Transverse colon (tissue), 4 donors: Measurements from ENCODE around the gene PGAP6. TPM values are rescaled to one million over a fixed set of nuclear protein-coding genes. Genes with fewer than 3 reads are reported as not detected.

Experiments
- DNase-seq: peaks from one replicate; pipeline ENCODE4 v3.0.0-alpha.2; 2019
- H3K27ac ChIP-seq, 4 donors: fragments of 200-600 bp; sonication (generic); 2 replicates each; pipeline ENCODE4 v1.5.1; 2016 to 2018; ENCODE audit warnings: inconsistent platforms in 4 of 4
- H3K27me3 ChIP-seq: fragments of 200-600 bp; sonication (generic); 2 replicates; pipeline ENCODE4 v1.5.1; 2017; ENCODE audit warnings: inconsistent platforms
- H3K36me3 ChIP-seq, 4 donors: fragments of 200-600 bp; sonication (generic); 2 replicates each; pipeline ENCODE4 v1.5.1; 2017 to 2019; ENCODE audit warnings: inconsistent platforms in 4 of 4
- H3K4me1 ChIP-seq, 4 donors: fragments of 200-600 bp; sonication (generic); 2 replicates each; pipeline ENCODE4 v1.5.1; 2017 to 2020; ENCODE audit warnings: inconsistent platforms in 4 of 4
- H3K4me3 ChIP-seq, 4 donors: fragments of 200-600 bp; sonication (generic); 1 replicate in 1 of 4; 2 replicates in 3 of 4; pipeline versions ENCODE4 v1.5.1 to v1.6.1; 2017 to 2019; ENCODE audit warnings: inconsistent platforms in 4 of 4
- H3K9me3 ChIP-seq, 2 donors: fragments of 200-600 bp; sonication (generic); 2 replicates each; pipeline ENCODE4 v1.5.1; 2017 to 2019; ENCODE audit warnings: inconsistent platforms in 2 of 2
- CTCF ChIP-seq, 5 experiments: fragments of 200-600 bp in 3 of 5; fragments of 450-650 bp in 2 of 5; sonication (generic) in 3 of 5; IDR thresholded peaks; 1 replicate in 2 of 5; 2 replicates in 3 of 5; pipeline ENCODE4 v1.5.1; 2016 to 2017; ENCODE audit warnings: antibody characterized with exemption in 5 of 5, inconsistent platforms in 3 of 5, mild to moderate bottlenecking in 2 of 5, moderate library complexity in 1 of 5
- EP300 ChIP-seq: sonication (generic); formaldehyde crosslinking; IDR thresholded peaks from one replicate; pipeline ENCODE4 v1.6.1; 2017; ENCODE audit warnings: antibody characterized with exemption, low read depth
- POLR2A ChIP-seq: fragments of 450-650 bp; IDR thresholded peaks from one replicate; pipeline ENCODE4 v1.6.1; 2016; ENCODE audit warnings: antibody characterized with exemption, mild to moderate bottlenecking, moderate library complexity
- POLR2AphosphoS5 ChIP-seq, 3 donors: sonication (generic); formaldehyde crosslinking; IDR thresholded peaks; one replicate each; pipeline ENCODE4 v1.6.1; 2016; ENCODE audit warnings: antibody characterized with exemption in 3 of 3
- WGBS, 2 donors: methylation state at CpG; one replicate each; pipeline ENCODE4 v1.1.5; 2018; ENCODE audit warnings: low coverage in 1 of 2; 5-methylcytosine and 5-hydroxymethylcytosine counted together
- in situ Hi-C, 4 donors: fragments of 200-750 bp; cut with MboI; loops; one replicate each; pipeline versions ENCODE4 v1.15.0 to v1.15.1; 2017; ENCODE audit warnings: low sequenced_read_pairs in 3 of 4, low pct_ligation_motif_present in 1 of 4, low pct_unique_long_range_greater_than_20kb in 1 of 4
- intact Hi-C: fragments of 100-400 bp; cut with DNase I; formaldehyde crosslinking; loops from one replicate; pipeline ENCODE4 v1.15.1; 2023; ENCODE audit warnings: low total_unique reads
- total RNA-seq, 4 donors: library from RNA; depleted of rRNA; stranded (reverse); fragments of >200 nt; gene quantifications; one replicate each; pipeline ENCODE4 v1.1.0, GENCODE V29; 2016

PGAP6 gene
- total RNA-seq, 4 donors from 2014 or later = 105 to 300 (median 179) TPM

DNA sequence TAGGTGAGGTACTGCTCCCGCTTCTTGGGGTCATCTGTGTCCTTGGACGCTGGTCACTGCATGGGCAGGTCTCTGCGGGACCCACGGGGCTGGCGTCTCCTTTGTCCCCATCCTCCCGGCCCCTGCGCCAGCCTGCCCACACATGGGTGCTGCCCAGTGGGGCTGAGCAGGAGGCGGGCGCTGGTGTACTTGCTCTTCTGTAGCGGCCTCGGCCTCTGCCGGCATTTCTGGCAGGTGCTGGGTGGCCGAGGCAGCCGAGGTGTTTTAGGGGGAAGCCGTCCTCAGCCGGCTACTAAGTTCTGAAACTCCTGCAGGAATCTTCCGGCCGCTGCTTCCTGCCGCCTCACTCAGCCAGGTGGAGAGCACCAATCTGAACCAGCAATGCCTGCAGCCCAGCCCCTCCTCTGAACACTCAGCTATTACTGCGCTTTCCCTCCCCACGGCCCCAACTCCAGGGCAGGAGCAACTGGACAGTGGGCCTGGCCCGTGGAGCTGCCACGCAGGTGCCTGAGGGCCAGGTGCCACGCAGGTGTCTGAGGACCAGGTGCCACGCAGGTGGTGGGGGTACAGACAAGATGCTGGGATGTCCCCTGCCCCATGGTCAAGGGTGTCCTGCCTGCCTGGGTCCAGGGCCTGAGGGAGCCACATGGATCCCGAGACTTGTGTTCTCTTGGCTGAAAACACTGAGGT, 29.9 kb upstream of the PGAP6 start:
- Histone ChIP-seq H3K27ac (no peak overlapping the region), H3K27me3 (no peaks in the 10 kb centered on the region), H3K36me3 (peaks cover 0 to 4% (median 0%) of the 10 kb centered on the region in 4 donors), H3K4me3 (no peak overlapping the region), H3K9me3 (no peaks in the 10 kb centered on the region), H3K4me1 (no peaks in the 10 kb centered on the region)
- WGBS, 2 donors = 96% methylated on average over 22 of the region's 26 CpGs; no CpG with 5 or more reads in 1 of the 2 donors
- DNase-seq = no peak
- in situ Hi-C loops (no loop called here), intact Hi-C loops (no loop called here)
- TF ChIP-seq CTCF (IDR thresholded peaks at IDR 0.05) (no peak), POLR2AphosphoS5 (IDR thresholded peaks at IDR 0.05) (no peak), EP300 (no peak), POLR2A (no peak)

- WGBS, 2 donors = 89% methylated on average over 31 of the region's 36 CpGs; no CpG with 5 or more reads in 1 of the 2 donors
- in situ Hi-C loops = no loop called here
- intact Hi-C loops = no loop called here
Observed at GRCh38 chr16:410516-411178, 28.9 kb upstream of the PGAP6 start.

DNA sequence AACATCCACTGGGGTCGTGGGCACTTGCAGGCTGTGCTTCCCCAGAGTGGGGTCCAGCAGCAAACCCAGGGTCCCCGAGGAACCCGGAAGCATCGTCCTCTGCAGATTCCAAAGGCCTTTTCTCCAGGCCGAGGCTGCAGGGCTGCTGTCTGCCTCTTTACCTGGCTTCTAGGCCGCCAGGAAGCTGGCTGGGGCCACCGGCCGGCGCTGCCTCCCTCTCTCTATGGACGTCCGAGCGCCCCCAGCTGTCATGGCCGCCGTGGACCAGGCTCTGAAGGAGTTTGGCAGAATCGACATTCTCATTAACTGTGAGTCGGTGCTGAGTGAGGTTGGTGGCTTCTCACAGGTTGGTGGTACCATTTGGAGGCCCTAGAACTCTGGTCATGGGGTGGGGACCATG, 25.5 kb upstream of the PGAP6 start:
- WGBS, 2 donors = 93% methylated on average over 16 of the region's 16 CpGs; no CpG with 5 or more reads in 1 of the 2 donors
- Histone ChIP-seq H3K4me3 (no peak overlapping the region), H3K4me1 (peaks cover 0 to 9% (median 3%) of the 10 kb centered on the region in 4 donors), H3K27ac (no peak overlapping the region), H3K36me3 (peaks cover 0 to 4% (median 0%) of the 10 kb centered on the region in 4 donors), H3K9me3 (no peaks in the 10 kb centered on the region), H3K27me3 (no peaks in the 10 kb centered on the region)
- TF ChIP-seq POLR2AphosphoS5 (IDR thresholded peaks at IDR 0.05) (no peak), EP300 (no peak), CTCF (IDR thresholded peaks at IDR 0.05) (no peak), POLR2A (no peak)
- DNase-seq = no peak
- intact Hi-C loops (no loop called here), in situ Hi-C loops (no loop called here)

More at GRCh38 chr16:410516-411178, 28.9 kb upstream of the PGAP6 start:
- H3K9me3 ChIP-seq = no peaks in the 10 kb centered on the region
- no peak for DNase-seq
- H3K4me3 ChIP-seq = no peak overlapping the region
- no peaks in the 10 kb centered on the region for H3K4me1 ChIP-seq
- no peak overlapping the region for H3K27ac ChIP-seq
- TF ChIP-seq EP300 (no peak), POLR2AphosphoS5 (IDR thresholded peaks at IDR 0.05) (no peak), CTCF (IDR thresholded peaks at IDR 0.05) (no peak), POLR2A (no peak)
- peaks cover 0 to 4% (median 0%) of the 10 kb centered on the region in 4 donors for H3K36me3 ChIP-seq
- no peaks in the 10 kb centered on the region for H3K27me3 ChIP-seq
